Measurements from ENCODE around the gene CNTLN.
"Not testable (repeated sequence)": the region's sequence is repeated elsewhere in the genome, so short reads cannot be mapped to it uniquely, and the experiment has no call there.

Gene CNTLN

GRCh38 chr9:17322882-17323864, 188.3 kb downstream of the CNTLN start:
- no peak for DNase-seq

- no peak for DNase-seq
Measured at GRCh38 chr9:17328331-17328730, 193.5 kb downstream of the CNTLN start.

GRCh38 chr9:17330097-17330496, 195.3 kb downstream of the CNTLN start:
- DNase-seq: no peak

- no peak for DNase-seq
Measured at GRCh38 chr9:17332115-17332514, 197.3 kb downstream of the CNTLN start.

GRCh38 chr9:17339156-17339555, 204.3 kb downstream of the CNTLN start:
- DNase-seq: no peak

- DNase-seq: no peak
Measured at GRCh38 chr9:17342696-17343095, 207.9 kb downstream of the CNTLN start.

- no peak for DNase-seq
Measured at GRCh38 chr9:17349831-17350230, 215.0 kb downstream of the CNTLN start.

GRCh38 chr9:17354006-17354405, 219.2 kb downstream of the CNTLN start:
- not testable (repeated sequence) for DNase-seq

GRCh38 chr9:17361378-17361777, 226.5 kb downstream of the CNTLN start:
- DNase-seq: no peak

GRCh38 chr9:17367035-17367434, 232.2 kb downstream of the CNTLN start:
- DNase-seq: no peak

GRCh38 chr9:17380126-17380861, 245.5 kb downstream of the CNTLN start:
- DNase-seq: no peak

GRCh38 chr9:17387565-17387964, 252.7 kb downstream of the CNTLN start:
- no peak for DNase-seq

- no peak for DNase-seq
Measured at GRCh38 chr9:17389026-17389425, 254.2 kb downstream of the CNTLN start.

GRCh38 chr9:17394881-17395510, 260.2 kb downstream of the CNTLN start:
- DNase-seq: no peak

- DNase-seq: not testable (repeated sequence)
Measured at GRCh38 chr9:17397166-17397728, 262.4 kb downstream of the CNTLN start.

- no peak for DNase-seq
Measured at GRCh38 chr9:17398350-17398749, 263.5 kb downstream of the CNTLN start.

GRCh38 chr9:17401858-17402257, 267.0 kb downstream of the CNTLN start:
- no peak for DNase-seq

- DNase-seq: no peak
Measured at GRCh38 chr9:17402309-17402708, 267.5 kb downstream of the CNTLN start.

GRCh38 chr9:17403539-17403938, 268.7 kb downstream of the CNTLN start:
- DNase-seq: no peak

- no peak for DNase-seq
Measured at GRCh38 chr9:17414986-17415385, 280.1 kb downstream of the CNTLN start.

- DNase-seq: no peak
Measured at GRCh38 chr9:17422994-17423680, 288.3 kb downstream of the CNTLN start.

- DNase-seq: no peak
Measured at GRCh38 chr9:17423681-17424011, 288.8 kb downstream of the CNTLN start.

- no peak for DNase-seq
Measured at GRCh38 chr9:17425384-17425783, 290.5 kb downstream of the CNTLN start.
